ENCODE results near the gene ASTN2.

DNA sequence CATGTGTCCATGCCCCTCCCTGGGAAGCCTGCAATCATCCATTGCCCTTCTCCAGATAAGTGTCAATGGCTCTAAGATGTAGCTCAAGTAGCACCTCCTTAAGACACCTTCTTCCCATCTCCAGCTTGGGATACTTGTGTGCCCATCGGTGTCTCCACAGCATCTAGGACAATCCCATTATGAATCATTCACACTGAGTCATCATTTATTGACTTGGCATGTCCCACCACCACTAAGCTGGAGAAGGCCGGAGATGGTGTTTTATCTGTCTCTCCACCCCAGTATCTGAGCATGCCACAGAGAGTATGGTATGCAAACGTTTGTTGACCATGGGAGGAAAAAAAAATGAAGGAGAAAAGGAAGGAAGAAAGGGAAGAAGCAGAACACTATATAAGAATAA, 385.5 kb downstream of the ASTN2 start:
- TF ChIP-seq POLR2A (IDR thresholded peaks at IDR 0.05; ENCODE audit: low read length), result no peak
- TF ChIP-seq GATA1 (IDR thresholded peaks at IDR 0.05; ENCODE audit: low read depth, low read length), result no peak

All from erythroblast (primary cell).